Neural progenitor cell (in vitro differentiated cells): Measurements from ENCODE around the gene SPEM1.

ENCODE experiments used
- CTCF ChIP-seq: fragments of 200-600 bp; sonication (generic); IDR thresholded peaks from 2 replicates; pipeline ENCODE4 v1.5.1; 2017; ENCODE audit warnings: antibody characterized with exemption, mild to moderate bottlenecking
- EZH2 ChIP-seq: fragments of 200-600 bp; sonication (generic); IDR thresholded peaks from 2 replicates; pipeline ENCODE4 v1.6.1; 2017; ENCODE audit warnings: antibody characterized with exemption, mild to moderate bottlenecking, moderate library complexity
- EZH2phosphoT487 ChIP-seq: fragments of 200-600 bp; sonication (generic); IDR thresholded peaks from 2 replicates; pipeline ENCODE4 v1.6.1; 2017; ENCODE audit warnings: antibody characterized with exemption

GRCh38 chr17:7406235-7406825, 13.8 kb upstream of the SPEM1 start:
- no peak for TF ChIP-seq EZH2phosphoT487
- TF ChIP-seq CTCF: no peak
- TF ChIP-seq EZH2: no peak
